Measurements from ENCODE around the gene CD2. TPM values are rescaled to one million over a fixed set of nuclear protein-coding genes. Genes with fewer than 3 reads are reported as not detected.

CD2 gene
- total and polyA plus RNA-seq, 2 of the 8 experiments (the other 6 are each of a cell fraction or from before 2014, with no cell fraction given): not detected

- TF ChIP-seq RAD21 (IDR thresholded peaks at IDR 0.05 in 1 of 2, conservative IDR thresholded peaks at IDR 0.05 in 1 of 2; ENCODE audit: low read depth in 2 of 2, low read length in 2 of 2): no peak
- TF ChIP-seq ATF3 (IDR thresholded peaks at IDR 0.05; ENCODE audit: insufficient read depth, low read depth, low read length): no peak
- TF ChIP-seq TAF1 (IDR thresholded peaks at IDR 0.05; ENCODE audit: low read depth, low read length): no peak
- no peak for TF ChIP-seq CBX5 (IDR thresholded peaks at IDR 0.05; ENCODE audit: low read depth, low read length)
- no peak for TF ChIP-seq TEAD4 (IDR thresholded peaks at IDR 0.05; ENCODE audit: low read depth, low read length)
- TF ChIP-seq EZH2 (IDR thresholded peaks at IDR 0.05; ENCODE audit: low read depth, low read length, severe bottlenecking): no peak
Observed at GRCh38 chr1:116764466-116764898, 10.3 kb downstream of the CD2 start (continued).

Measured in H1 (cell line).